Measurements from ENCODE around the gene TMED6. TPM values are rescaled to one million over a fixed set of nuclear protein-coding genes. Genes with fewer than 3 reads are reported as not detected.

TMED6 gene
- 1 to 10 TPM; 2.3 to 4.4 (median 4.0) TPM for polyA plus RNA-seq (ENCODE audit: insufficient read depth in 1 of 5, insufficient read length in 5 of 5, low replicate concordance in 1 of 5)
- long read RNA-seq, donor 1: 0 reads
- long read RNA-seq, donor 2: 0 reads
- long read RNA-seq, donor 3, partial matches to known transcripts: 0 of 2 reads
- long read RNA-seq, donor 3, other reads (novel, unspliced or antisense): 0 of 2 reads
- long read RNA-seq, donor 4: 0 reads
- long read RNA-seq, donor 5: 0 reads
- long read RNA-seq, donor 6: 0 reads
- long read RNA-seq, donor 7: 0 reads
- long read RNA-seq, donor 8: 0 reads

- DNase-seq: no peak
Measured at GRCh38 chr16:69351309-69352027, at the start of gene TMED6. Gene TMED6 (minus strand): TSS chr16:69351786. CDS start chr16:69351753, 33 bp downstream.

DNA sequence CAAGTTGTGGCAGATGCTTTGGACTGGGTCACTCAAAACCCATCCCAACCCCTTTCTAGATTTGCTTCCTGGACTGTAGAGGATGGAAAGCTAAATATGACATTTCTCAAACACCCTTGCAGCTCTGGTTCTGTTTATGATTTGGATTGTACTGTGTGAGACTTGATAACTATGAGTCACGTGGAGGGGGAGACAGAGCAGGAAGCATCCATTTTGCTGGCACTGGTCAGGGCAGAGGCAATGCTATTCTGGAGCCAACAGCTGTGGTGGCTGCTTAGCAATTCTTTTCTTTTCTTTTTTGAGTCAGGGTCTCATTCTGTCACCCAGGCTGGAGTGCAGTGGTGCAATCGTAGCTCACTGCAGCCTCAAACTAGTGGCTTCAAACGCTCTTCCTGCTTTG lies 47.8 kb upstream of the TMED6 start:
- DNase-seq: no peak

DNA sequence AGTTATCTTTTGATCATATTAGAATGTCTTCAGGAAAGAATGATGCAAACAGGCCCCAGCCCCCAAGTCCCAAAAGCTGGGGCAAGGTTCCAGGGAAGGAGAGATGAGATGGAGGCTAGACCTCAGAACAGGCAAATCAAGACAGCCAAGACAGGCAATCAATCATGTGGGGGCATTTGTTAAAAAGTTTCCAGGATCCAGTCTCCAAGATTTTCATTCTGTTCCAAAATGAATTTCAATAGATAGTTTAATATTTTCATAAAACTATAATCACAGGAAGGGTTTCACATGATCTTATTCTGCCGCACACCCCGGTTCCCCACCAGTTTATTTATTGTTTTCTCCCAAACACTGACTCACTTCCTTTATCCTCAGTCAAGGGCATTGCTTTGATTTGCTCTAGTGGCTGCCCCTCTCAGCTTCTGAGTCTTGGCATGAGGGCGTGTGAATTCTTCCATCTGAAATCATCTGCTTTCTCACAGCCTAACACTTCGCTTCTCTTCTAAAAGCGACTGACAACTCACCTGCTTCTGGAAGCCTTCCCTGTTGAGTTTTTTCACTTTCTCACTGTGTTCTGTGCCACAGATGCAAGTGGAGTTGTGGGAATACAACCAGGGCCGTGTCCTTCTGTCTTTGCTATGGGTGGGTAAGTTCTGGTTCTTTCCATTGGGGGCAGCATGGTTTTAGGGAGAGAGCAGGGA lies 46.4 kb upstream of the TMED6 start:
- DNase-seq: peak in 1 of 2 donors; percentile 60

GRCh38 chr16:69396187-69397061 lies 44.8 kb upstream of the TMED6 start:
- DNase-seq: peak; percentile 76 to 89

DNA sequence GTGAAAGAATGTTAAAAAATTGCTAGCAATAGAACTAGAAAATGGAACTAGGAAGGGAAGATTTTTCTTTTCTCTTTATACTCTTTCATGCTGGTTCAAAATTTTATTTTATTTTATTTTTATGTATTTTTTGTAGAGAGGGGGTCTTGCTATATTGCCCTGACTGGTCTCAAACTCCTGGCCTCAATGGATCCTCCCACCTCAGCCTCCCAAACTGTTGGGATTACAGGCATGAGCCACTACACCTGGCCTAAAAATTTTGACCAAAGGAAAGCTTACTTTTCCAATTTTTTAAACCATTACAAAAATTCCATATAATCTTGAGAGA lies 44.2 kb upstream of the TMED6 start:
- no peak for DNase-seq

DNA sequence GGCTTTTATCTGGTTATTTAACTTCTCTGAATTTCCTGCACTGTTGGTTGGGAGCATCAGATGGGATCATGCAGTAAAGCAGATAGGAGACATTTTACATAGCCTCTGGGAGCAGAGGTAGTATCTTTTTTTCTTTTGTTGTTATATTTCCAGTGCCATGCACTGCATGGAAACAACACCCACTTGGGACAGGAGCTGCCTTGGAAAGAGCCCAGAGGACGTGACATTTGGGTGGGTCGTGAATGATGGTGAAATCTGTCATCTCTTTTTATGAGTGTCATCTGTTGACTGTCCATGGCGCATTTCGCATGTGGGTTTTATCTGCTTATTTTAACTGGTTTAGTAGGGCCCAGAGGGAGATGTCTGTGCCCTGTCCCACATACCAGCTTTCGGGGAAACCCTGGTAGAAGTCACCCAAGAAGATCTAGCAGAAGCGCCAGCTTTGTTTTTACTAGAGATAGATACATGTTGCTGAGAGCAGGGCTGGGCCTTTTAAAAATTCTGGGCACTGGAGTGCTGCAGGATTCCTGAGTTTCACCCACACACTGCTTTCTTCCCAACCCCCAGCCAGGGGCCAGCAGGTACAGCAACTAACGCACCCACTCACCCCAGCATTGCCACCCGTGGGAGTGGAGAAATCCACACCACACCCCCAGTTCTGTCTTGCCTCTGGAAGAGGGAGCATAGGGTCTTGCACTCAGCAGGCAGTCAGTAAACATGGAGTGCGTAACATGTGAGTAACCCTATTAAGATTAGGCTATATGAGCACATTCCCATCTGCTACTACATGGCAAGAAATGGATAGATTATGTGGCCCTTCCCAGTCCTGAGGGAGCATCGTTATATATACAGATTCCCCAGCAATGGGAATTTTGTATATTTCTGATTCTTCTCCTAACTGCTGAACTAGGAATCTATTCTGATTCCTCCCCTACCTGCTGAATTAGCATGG lies 42.6 kb upstream of the TMED6 start:
- DNase-seq: no peak

GRCh38 chr16:69386596-69386995 lies 35.0 kb upstream of the TMED6 start:
- no peak for DNase-seq

DNA sequence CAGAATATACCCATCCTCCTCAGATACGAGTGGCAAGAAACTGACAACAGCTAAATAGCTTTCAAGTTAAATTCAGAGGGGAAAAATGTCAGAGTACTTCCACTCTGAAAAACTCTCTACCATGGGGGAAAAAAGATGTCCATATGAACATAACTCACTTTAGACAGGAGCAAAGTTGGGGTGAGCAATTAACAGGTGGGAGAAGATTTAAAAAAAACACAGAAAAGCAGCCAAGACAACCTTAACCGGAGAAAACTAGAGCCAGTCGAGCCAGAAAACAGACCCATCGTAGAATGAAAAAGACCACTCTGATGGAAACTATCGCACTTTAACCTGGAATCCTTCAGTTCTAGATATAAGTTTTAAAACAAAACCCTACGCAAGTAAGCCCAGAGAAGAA lies 33.4 kb upstream of the TMED6 start:
- DNase-seq: no peak

DNA sequence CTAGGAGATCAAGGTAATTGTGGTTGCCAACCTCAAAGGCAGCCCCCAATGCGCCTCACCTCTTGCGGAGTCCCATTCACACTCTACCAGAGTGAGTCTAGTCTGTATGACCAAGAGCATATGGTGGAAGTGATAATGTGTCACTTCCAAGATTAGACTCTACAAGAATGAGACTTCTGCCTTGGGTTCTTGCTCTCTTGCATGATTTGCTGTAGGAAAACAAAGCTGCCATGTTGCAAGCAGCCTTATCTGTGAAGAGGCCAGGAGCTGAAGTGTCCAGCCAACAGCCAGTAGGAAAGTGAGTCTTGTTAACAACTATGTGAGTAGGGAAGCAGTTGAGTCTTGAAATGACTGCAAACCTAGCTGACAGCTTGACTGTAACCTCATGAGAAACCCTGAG lies 30.8 kb upstream of the TMED6 start:
- DNase-seq: no peak

DNA sequence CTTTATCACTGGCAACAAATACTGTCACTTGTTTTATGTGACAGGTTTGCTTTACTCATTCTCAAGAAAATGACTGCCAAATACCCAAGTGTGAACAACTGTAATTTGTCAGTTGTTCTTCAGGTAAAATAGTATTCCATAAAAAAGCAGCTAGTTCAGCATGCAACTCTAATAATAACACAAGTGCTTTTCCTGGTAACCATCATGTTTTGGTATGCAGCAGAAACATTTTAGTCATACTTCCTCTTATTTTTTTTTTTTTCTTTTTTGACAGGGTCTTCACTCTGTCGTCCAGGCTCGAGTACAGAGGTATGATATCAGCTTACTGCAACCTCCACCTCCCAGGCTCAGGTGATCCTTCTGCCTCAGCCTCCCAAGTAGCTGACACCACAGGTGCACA lies 29.6 kb upstream of the TMED6 start:
- no peak for DNase-seq

- no peak for DNase-seq
Measured at GRCh38 chr16:69378760-69379159, 27.2 kb upstream of the TMED6 start.

DNA sequence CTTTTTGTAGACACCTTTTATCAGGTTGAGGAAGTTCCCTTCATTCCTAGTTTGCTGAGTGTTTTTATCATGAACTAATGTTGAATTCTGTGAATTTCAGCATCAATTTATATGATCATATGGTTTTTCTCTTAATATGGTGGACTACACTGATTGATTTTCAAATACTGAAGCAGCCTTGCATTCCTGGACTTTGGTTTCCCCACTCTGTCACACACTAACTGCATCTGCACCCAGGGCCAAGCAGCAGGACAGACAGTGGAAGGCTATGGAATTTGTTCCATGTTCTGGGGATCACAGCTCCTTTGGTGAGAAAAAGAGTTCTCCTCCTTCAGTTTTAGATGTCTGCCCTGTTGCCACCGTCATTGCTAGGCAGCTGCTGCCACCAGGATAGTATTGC lies 26.4 kb upstream of the TMED6 start:
- no peak for DNase-seq

GRCh38 chr16:69376393-69377059 lies 24.9 kb upstream of the TMED6 start:
- no peak for DNase-seq

- DNase-seq: no peak
Measured at GRCh38 chr16:69373019-69373418, 21.4 kb upstream of the TMED6 start.

GRCh38 chr16:69371564-69371963 lies 20.0 kb upstream of the TMED6 start:
- no peak for DNase-seq

DNA sequence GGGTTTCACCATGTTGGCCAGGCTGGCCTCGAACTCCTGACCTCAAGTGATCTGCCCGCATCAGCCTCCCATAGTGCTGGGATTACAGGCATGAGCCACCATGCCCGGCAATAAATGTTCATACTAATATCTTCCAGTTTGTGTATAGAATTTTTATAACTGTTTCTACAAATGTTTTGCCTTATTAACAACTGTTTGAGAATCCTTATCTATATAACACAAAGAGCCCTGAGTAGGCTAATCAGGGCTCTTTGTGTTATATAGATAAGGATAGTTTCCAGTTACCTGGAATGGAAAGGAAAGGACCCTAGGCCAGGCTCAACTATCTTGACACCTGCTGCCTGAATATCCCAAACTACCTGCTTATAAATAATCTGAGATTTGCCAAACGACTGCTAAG lies 17.3 kb upstream of the TMED6 start:
- DNase-seq: no peak

- no peak for DNase-seq
Measured at GRCh38 chr16:69367980-69368379, 16.4 kb upstream of the TMED6 start.

- DNase-seq: no peak
Measured at GRCh38 chr16:69366431-69366830, 14.8 kb upstream of the TMED6 start.

DNA sequence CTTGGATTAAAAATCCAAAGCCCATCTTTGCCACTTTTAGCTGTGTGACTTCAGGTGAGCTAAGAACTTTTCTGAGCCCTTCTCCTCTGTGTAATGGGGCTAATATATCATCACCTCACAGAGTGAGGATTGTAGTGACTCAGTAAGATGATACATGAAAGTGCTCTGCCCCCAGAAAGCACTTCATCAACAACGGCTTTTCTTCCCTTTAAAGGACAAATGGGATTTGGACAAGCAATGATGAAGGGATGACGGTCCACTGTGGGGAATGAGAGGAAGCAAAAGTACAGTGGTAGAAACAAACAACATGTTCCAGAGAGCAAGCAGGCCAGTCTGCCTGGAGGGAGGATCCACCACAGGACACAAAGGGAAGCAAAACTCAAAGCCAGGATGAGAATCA lies 14.3 kb upstream of the TMED6 start:
- no peak for DNase-seq

GRCh38 chr16:69364088-69364487 lies 12.5 kb upstream of the TMED6 start:
- DNase-seq: no peak

Measured in right lung (tissue), 10 donors.